K562 (cell line): ENCODE data around the gene RHOF. TPM values are rescaled to one million over a fixed set of nuclear protein-coding genes. Genes with fewer than 3 reads are reported as not detected.

Experiments used
- CBX5 ChIP-seq: IDR thresholded peaks from 2 replicates; pipeline ENCODE4 v1.6.1; 2014; ENCODE audit warnings: low read depth, borderline replicate concordance
- CCNT2 ChIP-seq: IDR thresholded peaks from 2 replicates; pipeline ENCODE4 v1.6.1; 2011; ENCODE audit warnings: borderline replicate concordance, low read depth, mild to moderate bottlenecking, moderate library complexity, mixed read lengths, low read length; ENCODE audit not compliant: insufficient read length; ENCODE audit errors: extremely low read depth
- KDM1A ChIP-seq, 2 experiments: fragments of 450-650 bp; IDR thresholded peaks; 2 replicates each; pipeline ENCODE4 v1.6.1; 2016; ENCODE audit warnings: mild to moderate bottlenecking in 2 of 2
- LARP7 ChIP-seq: fragments of 450-650 bp; IDR thresholded peaks from 2 replicates; pipeline ENCODE4 v1.6.1; 2016
- LCOR ChIP-seq: sonication (generic); formaldehyde crosslinking; IDR thresholded peaks from 2 replicates; pipeline ENCODE4 v1.8.0; 2022; ENCODE audit warnings: mild to moderate bottlenecking, missing genetic modification reagents
- NCOA2 ChIP-seq, 2 experiments: fragments of 450-650 bp; IDR thresholded peaks; 2 replicates each; pipeline ENCODE4 v1.6.1; 2018; ENCODE audit warnings: mild to moderate bottlenecking in 2 of 2, moderate library complexity in 1 of 2; ENCODE audit not compliant: partially characterized antibody in 2 of 2
- SAFB ChIP-seq: fragments of 200-400 bp; formaldehyde crosslinking; IDR thresholded peaks from 2 replicates; pipeline ENCODE4 v1.6.1; 2017; ENCODE audit warnings: low read depth, low read length, borderline replicate concordance
- UBTF ChIP-seq, 2 experiments: IDR thresholded peaks; 2 replicates each; pipeline ENCODE4 v1.6.1; 2012; ENCODE audit warnings: improper control_type of control experiment in 2 of 2, low read depth in 2 of 2, low read length in 2 of 2, borderline replicate concordance in 1 of 2
- ZNF174 ChIP-seq: fragments of 250-450 bp; sonication (Bioruptor Pico); IDR thresholded peaks from 2 replicates; pipeline ENCODE4 v1.4.0; 2020; ENCODE audit warnings: mild to moderate bottlenecking
- polyA plus RNA-seq, 8 experiments: library from polyadenylated mRNA; depleted of rRNA in 4 of 8; stranded (reverse) in 5 of 8; unstranded in 3 of 8; fragments of >200 nt; fragmentation: Nextera tagmentation in 2 of 8; fragmentation: Illumina TruSeq in 1 of 8; extraction: Ambion mirVana in 2 of 8; extraction: Trizol in 1 of 8; gene quantifications; 2 replicates each; pipeline versions ENCODE4 v1.2.1 to v1.2.3, GENCODE V29; 2011 to 2014; ENCODE audit warnings: inconsistent platforms in 1 of 8, missing spikeins in 1 of 8
- total RNA-seq, 7 experiments: library from RNA; depleted of rRNA in 6 of 7; stranded (reverse); fragments of >200 nt in 6 of 7; fragmentation: Illumina TruSeq in 2 of 7; extraction: Trizol in 2 of 7; gene quantifications; 2 replicates each; pipeline versions ENCODE4 v1.2.1 to v1.2.3, GENCODE V29; 2011 to 2021; ENCODE audit warnings: low replicate concordance in 1 of 7
- TF ChIP-seq, protein P1 (sequence below): fragments of 450-650 bp; IDR thresholded peaks from 2 replicates; pipeline ENCODE4 v1.6.1; 2016; ENCODE audit warnings: mild to moderate bottlenecking, moderate library complexity
- TF ChIP-seq, protein P2 (sequence below): sonication (generic); formaldehyde crosslinking; IDR thresholded peaks from 2 replicates; pipeline ENCODE4 v1.8.0; 2022; ENCODE audit warnings: mild to moderate bottlenecking, missing genetic modification reagents

The RHOF gene
- total and polyA plus RNA-seq, 9 of the 15 experiments (the other 6 are each of a cell fraction or from before 2014, with no cell fraction given), result 0.13 to 10.1 (median 4.0) TPM

DNA sequence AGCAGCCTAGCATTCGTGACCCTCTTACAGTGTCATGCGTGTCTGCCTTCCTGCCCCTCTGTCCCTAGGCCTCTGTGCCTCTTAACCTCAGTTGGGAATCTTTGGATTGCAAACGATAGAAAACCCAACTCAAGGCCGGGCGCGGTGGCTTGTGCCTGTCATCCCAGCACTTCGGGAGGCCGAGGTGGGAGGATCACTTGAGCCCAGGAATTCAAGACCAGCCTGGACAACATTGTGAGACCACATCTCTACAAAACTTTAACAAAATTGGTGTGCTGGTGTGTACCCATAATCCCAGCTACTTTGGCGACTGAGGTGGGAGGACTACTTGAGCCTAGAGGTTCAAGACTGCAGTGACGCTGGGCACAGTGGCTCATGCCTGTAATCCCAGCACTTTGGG, 44.2 kb downstream of the RHOF start (continued):
- TF ChIP-seq CBX5 (no peak), NCOA2 (IDR thresholded peaks at IDR 0.05; ENCODE audit: partially characterized antibody in 2 of 2) (no peak), UBTF (IDR thresholded peaks at IDR 0.05; ENCODE audit: borderline replicate concordance in 1 of 2, low read depth in 2 of 2, low read length in 2 of 2) (no peak), ZNF174 (no peak), LARP7 (no peak), CCNT2 (no peak), KDM1A (IDR thresholded peaks at IDR 0.05) (no peak), LCOR (CRISPR knock-in tag) (no peak), SAFB (no peak)
- TF ChIP-seq, protein P1, sequence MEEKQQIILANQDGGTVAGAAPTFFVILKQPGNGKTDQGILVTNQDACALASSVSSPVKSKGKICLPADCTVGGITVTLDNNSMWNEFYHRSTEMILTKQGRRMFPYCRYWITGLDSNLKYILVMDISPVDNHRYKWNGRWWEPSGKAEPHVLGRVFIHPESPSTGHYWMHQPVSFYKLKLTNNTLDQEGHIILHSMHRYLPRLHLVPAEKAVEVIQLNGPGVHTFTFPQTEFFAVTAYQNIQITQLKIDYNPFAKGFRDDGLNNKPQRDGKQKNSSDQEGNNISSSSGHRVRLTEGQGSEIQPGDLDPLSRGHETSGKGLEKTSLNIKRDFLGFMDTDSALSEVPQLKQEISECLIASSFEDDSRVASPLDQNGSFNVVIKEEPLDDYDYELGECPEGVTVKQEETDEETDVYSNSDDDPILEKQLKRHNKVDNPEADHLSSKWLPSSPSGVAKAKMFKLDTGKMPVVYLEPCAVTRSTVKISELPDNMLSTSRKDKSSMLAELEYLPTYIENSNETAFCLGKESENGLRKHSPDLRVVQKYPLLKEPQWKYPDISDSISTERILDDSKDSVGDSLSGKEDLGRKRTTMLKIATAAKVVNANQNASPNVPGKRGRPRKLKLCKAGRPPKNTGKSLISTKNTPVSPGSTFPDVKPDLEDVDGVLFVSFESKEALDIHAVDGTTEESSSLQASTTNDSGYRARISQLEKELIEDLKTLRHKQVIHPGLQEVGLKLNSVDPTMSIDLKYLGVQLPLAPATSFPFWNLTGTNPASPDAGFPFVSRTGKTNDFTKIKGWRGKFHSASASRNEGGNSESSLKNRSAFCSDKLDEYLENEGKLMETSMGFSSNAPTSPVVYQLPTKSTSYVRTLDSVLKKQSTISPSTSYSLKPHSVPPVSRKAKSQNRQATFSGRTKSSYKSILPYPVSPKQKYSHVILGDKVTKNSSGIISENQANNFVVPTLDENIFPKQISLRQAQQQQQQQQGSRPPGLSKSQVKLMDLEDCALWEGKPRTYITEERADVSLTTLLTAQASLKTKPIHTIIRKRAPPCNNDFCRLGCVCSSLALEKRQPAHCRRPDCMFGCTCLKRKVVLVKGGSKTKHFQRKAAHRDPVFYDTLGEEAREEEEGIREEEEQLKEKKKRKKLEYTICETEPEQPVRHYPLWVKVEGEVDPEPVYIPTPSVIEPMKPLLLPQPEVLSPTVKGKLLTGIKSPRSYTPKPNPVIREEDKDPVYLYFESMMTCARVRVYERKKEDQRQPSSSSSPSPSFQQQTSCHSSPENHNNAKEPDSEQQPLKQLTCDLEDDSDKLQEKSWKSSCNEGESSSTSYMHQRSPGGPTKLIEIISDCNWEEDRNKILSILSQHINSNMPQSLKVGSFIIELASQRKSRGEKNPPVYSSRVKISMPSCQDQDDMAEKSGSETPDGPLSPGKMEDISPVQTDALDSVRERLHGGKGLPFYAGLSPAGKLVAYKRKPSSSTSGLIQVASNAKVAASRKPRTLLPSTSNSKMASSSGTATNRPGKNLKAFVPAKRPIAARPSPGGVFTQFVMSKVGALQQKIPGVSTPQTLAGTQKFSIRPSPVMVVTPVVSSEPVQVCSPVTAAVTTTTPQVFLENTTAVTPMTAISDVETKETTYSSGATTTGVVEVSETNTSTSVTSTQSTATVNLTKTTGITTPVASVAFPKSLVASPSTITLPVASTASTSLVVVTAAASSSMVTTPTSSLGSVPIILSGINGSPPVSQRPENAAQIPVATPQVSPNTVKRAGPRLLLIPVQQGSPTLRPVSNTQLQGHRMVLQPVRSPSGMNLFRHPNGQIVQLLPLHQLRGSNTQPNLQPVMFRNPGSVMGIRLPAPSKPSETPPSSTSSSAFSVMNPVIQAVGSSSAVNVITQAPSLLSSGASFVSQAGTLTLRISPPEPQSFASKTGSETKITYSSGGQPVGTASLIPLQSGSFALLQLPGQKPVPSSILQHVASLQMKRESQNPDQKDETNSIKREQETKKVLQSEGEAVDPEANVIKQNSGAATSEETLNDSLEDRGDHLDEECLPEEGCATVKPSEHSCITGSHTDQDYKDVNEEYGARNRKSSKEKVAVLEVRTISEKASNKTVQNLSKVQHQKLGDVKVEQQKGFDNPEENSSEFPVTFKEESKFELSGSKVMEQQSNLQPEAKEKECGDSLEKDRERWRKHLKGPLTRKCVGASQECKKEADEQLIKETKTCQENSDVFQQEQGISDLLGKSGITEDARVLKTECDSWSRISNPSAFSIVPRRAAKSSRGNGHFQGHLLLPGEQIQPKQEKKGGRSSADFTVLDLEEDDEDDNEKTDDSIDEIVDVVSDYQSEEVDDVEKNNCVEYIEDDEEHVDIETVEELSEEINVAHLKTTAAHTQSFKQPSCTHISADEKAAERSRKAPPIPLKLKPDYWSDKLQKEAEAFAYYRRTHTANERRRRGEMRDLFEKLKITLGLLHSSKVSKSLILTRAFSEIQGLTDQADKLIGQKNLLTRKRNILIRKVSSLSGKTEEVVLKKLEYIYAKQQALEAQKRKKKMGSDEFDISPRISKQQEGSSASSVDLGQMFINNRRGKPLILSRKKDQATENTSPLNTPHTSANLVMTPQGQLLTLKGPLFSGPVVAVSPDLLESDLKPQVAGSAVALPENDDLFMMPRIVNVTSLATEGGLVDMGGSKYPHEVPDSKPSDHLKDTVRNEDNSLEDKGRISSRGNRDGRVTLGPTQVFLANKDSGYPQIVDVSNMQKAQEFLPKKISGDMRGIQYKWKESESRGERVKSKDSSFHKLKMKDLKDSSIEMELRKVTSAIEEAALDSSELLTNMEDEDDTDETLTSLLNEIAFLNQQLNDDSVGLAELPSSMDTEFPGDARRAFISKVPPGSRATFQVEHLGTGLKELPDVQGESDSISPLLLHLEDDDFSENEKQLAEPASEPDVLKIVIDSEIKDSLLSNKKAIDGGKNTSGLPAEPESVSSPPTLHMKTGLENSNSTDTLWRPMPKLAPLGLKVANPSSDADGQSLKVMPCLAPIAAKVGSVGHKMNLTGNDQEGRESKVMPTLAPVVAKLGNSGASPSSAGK, result no peak
- TF ChIP-seq, protein P2, sequence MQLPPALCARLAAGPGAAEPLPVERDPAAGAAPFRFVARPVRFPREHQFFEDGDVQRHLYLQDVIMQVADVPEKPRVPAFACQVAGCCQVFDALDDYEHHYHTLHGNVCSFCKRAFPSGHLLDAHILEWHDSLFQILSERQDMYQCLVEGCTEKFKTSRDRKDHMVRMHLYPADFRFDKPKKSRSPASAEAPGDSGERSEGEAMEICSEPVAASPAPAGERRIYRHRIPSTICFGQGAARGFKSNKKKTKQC (CRISPR knock-in tag), result no peak
